Measurements from ENCODE around the gene C1orf159. TPM values are rescaled to one million over a fixed set of nuclear protein-coding genes. Genes with fewer than 3 reads are reported as not detected.

C1orf159 gene
- total RNA-seq, 1 donor from 2014 or later = 8.0 TPM

DNA sequence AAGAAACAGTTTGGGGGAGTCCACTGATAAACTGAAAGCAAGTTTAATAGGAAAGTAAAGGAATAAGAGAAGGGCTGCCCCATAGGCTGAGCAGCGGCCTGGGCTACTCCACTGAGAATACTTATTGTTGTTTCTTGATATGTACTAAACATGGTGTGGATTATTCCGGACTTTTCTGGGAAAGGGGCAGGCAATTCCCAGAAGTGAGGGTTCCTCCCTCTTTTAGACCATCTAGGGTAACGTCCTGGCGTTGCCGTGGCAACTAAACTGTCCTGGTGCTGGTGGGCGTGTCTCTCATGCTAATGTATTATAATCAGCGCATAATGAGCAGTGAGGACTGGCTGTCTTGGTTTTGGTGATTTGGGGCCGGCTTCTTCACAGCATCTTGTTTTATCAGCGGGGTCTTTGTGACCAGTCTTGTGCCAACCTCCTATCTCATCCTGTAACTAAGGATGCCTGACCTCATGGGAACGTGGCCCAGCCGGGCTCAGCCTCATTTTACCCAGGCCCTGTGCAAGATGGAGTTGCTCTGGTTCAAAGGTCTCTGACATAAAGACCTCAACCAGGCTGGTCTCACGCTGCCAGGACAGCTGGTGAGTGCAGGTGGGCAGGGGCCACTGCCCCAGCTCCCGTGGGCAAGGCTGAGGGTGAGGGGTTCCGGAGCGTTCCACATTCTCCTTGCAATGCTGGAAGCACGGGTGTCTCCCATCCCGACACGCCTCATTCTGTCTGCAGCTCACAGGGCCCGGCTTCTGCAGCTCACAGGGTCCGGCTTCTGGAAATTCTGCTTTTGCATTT lies 19.6 kb upstream of the C1orf159 start:
- Histone ChIP-seq H3K4me1 (peaks cover 17% of the 10 kb centered on the region), H3K4me2 (no peak overlapping the region), H3K4me3 (no peak overlapping the region), H2AFZ (replicated peaks) (no peak overlapping the region), H3K36me3 (no peaks in the 10 kb centered on the region), H3K9ac (no peak overlapping the region), H3K79me2 (ENCODE audit: low read depth) (no peaks in the 10 kb centered on the region), H3K9me3 (ENCODE audit: low read depth) (no peaks in the 10 kb centered on the region), H3K27me3 (peaks cover 24% of the 10 kb centered on the region), H3F3A (ENCODE audit: low read depth) (no peaks in the 10 kb centered on the region), H4K20me1 (ENCODE audit: low read depth) (no peaks in the 10 kb centered on the region), H3K27ac (no peak overlapping the region)
- Mint-ChIP-seq H3K9me3 (peaks cover 4% of the 10 kb centered on the region), H3K27me3 (ENCODE audit: insufficient read depth, low read depth) (peaks cover 3% of the 10 kb centered on the region), H3K36me3 (no peaks in the 10 kb centered on the region), H3K4me1 (peaks cover 17% of the 10 kb centered on the region), H3K4me3 (no peak overlapping the region), H3K27ac (no peak overlapping the region)
- TF ChIP-seq CTCF (IDR thresholded peaks at IDR 0.05) = no peak
- TF ChIP-seq EZH2phosphoT487 (IDR thresholded peaks at IDR 0.05) = no peak
- TF ChIP-seq EZH2 (IDR thresholded peaks at IDR 0.05) = no peak
- peak; percentile 45 for DNase-seq (ENCODE audit: low spot score)

DNA sequence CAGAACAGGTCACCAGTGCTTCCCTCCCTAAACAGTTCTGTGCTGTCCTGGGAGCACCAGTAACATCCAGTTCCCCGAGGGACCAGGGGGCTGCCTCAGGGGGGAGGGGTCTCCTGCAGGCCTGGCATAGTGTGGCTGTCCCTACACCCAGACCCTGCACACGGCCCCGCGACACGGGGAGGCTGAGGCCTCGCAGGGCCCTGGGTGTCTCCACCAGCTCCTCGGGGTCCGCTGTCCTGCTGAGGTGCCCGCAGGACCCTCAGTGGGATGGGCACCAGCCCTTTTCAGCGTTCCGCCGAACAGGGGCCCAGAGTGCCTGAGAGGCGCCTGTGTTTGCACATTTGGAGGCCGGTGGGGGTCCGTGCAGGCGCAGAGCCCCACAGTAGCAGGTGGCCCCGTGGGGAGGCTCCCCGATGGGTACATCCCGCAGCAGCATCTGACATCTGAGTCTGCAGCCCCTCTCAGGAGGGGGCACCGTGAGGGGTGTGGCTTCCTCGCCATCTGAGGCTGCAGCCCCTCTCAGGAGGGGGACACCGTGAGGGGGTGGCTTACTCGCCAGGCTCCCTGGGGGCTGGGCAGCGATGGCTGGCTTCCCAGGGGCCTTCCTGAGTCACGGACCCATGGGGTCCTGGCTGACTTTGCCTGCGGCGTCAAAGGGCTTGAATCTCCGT lies 18.5 kb upstream of the C1orf159 start:
- no peak overlapping the region for H3K4me3 ChIP-seq
- H3K27me3 ChIP-seq = peaks cover 24% of the 10 kb centered on the region
- Mint-ChIP-seq H3K27me3 (ENCODE audit: insufficient read depth, low read depth) (peaks cover 4% of the 10 kb centered on the region), H3K4me3 (no peak overlapping the region), H3K27ac (no peak overlapping the region), H3K4me1 (peaks cover 17% of the 10 kb centered on the region), H3K9me3 (peaks cover 4% of the 10 kb centered on the region), H3K36me3 (no peaks in the 10 kb centered on the region)
- no peak overlapping the region for H3K27ac ChIP-seq
- no peak overlapping the region for H3K9ac ChIP-seq
- TF ChIP-seq EZH2 (IDR thresholded peaks at IDR 0.05) (no peak), EZH2phosphoT487 (IDR thresholded peaks at IDR 0.05) (no peak), CTCF (IDR thresholded peaks at IDR 0.05) (no peak)
- H3F3A ChIP-seq (ENCODE audit: low read depth) = no peaks in the 10 kb centered on the region
- no peaks in the 10 kb centered on the region for H4K20me1 ChIP-seq (ENCODE audit: low read depth)
- H3K36me3 ChIP-seq = no peaks in the 10 kb centered on the region
- peaks cover 17% of the 10 kb centered on the region for H3K4me1 ChIP-seq
- H2AFZ ChIP-seq (replicated peaks) = no peak overlapping the region
- H3K9me3 ChIP-seq (ENCODE audit: low read depth) = no peaks in the 10 kb centered on the region
- DNase-seq (ENCODE audit: low spot score) = no peak
- no peak overlapping the region for H3K4me2 ChIP-seq
- no peaks in the 10 kb centered on the region for H3K79me2 ChIP-seq (ENCODE audit: low read depth)

GRCh38 chr1:1132956-1133750 lies 17.3 kb upstream of the C1orf159 start:
- Mint-ChIP-seq H3K9me3 (peaks cover 4% of the 10 kb centered on the region), H3K4me3 (no peak overlapping the region), H3K36me3 (no peaks in the 10 kb centered on the region), H3K27me3 (ENCODE audit: insufficient read depth, low read depth) (peaks cover 5% of the 10 kb centered on the region), H3K4me1 (peaks cover 17% of the 10 kb centered on the region), H3K27ac (peak overlapping the region; percentile 69)
- no peaks in the 10 kb centered on the region for H3K79me2 ChIP-seq (ENCODE audit: low read depth)
- H2AFZ ChIP-seq (replicated peaks) = no peak overlapping the region
- no peak overlapping the region for H3K4me3 ChIP-seq
- no peaks in the 10 kb centered on the region for H3K9me3 ChIP-seq (ENCODE audit: low read depth)
- DNase-seq (ENCODE audit: low spot score) = no peak
- H3K27me3 ChIP-seq = peaks cover 21% of the 10 kb centered on the region
- no peaks in the 10 kb centered on the region for H3F3A ChIP-seq (ENCODE audit: low read depth)
- H3K9ac ChIP-seq = no peak overlapping the region
- peaks cover 17% of the 10 kb centered on the region for H3K4me1 ChIP-seq
- TF ChIP-seq EZH2 (IDR thresholded peaks at IDR 0.05) (no peak), CTCF (IDR thresholded peaks at IDR 0.05) (no peak), EZH2phosphoT487 (IDR thresholded peaks at IDR 0.05) (no peak)
- H4K20me1 ChIP-seq (ENCODE audit: low read depth) = no peaks in the 10 kb centered on the region
- H3K27ac ChIP-seq = no peak overlapping the region
- H3K36me3 ChIP-seq = no peaks in the 10 kb centered on the region
- H3K4me2 ChIP-seq = no peak overlapping the region

Measured in neural progenitor cell (in vitro differentiated cells).